Stomach (tissue), 4 donors: ENCODE results near the gene GRB10.

Experiments used
- CTCF ChIP-seq, 7 experiments: fragments of 450-650 bp in 4 of 7; fragments of 200-600 bp in 3 of 7; sonication (generic) in 3 of 7; IDR thresholded peaks; one replicate each; pipeline ENCODE4 v1.5.1; 2016 to 2019; ENCODE audit warnings: antibody characterized with exemption in 7 of 7, control low read depth in 2 of 7, mild to moderate bottlenecking in 1 of 7
- EP300 ChIP-seq: sonication (generic); formaldehyde crosslinking; IDR thresholded peaks from one replicate; pipeline ENCODE4 v1.6.1; 2017; ENCODE audit warnings: antibody characterized with exemption
- POLR2AphosphoS5 ChIP-seq, 3 donors: sonication (generic); formaldehyde crosslinking; IDR thresholded peaks; one replicate each; pipeline ENCODE4 v1.6.1; 2016; ENCODE audit warnings: antibody characterized with exemption in 3 of 3

- no peak for TF ChIP-seq CTCF (IDR thresholded peaks at IDR 0.05)
- no peak for TF ChIP-seq POLR2AphosphoS5 (IDR thresholded peaks at IDR 0.05)
- TF ChIP-seq EP300 = no peak
Measured at GRCh38 chr7:50735333-50735732, 47.4 kb downstream of the GRB10 start.
